K562 (cell line): ENCODE measurements around the gene LIG3. TPM values are rescaled to one million over a fixed set of nuclear protein-coding genes. Genes with fewer than 3 reads are reported as not detected.

ENCODE experiments used
- CBFA2T2 ChIP-seq: fragments of 450-650 bp; conservative IDR thresholded peaks from 2 replicates; pipeline ENCODE4 v1.6.1; 2017; ENCODE audit warnings: mild to moderate bottlenecking
- CHCHD3 ChIP-seq: fragments of 250-450 bp; sonication (Bioruptor Pico); IDR thresholded peaks from 2 replicates; pipeline ENCODE4 v2.1.2; 2022; ENCODE audit warnings: mild to moderate bottlenecking
- CXXC5 ChIP-seq: fragments of 250-450 bp; sonication (Bioruptor Pico); IDR thresholded peaks from 2 replicates; pipeline ENCODE4 v1.8.0; 2022; ENCODE audit warnings: inconsistent platforms, mild to moderate bottlenecking, moderate library complexity
- FOXM1 ChIP-seq, 2 experiments: fragments of 450-650 bp in 1 of 2; sonication (generic) in 1 of 2; formaldehyde crosslinking in 1 of 2; IDR thresholded peaks; 2 replicates each; pipeline versions ENCODE4 v1.6.1 to v1.9.0; 2017 to 2022; ENCODE audit warnings: low read depth in 2 of 2, mild to moderate bottlenecking in 2 of 2, missing genetic modification reagents in 1 of 2, moderate library complexity in 1 of 2
- GABPB1 ChIP-seq: sonication (generic); formaldehyde crosslinking; IDR thresholded peaks from 2 replicates; pipeline ENCODE4 v1.8.0; 2022; ENCODE audit warnings: mild to moderate bottlenecking, missing genetic modification reagents
- HCFC1 ChIP-seq: IDR thresholded peaks from 2 replicates; pipeline ENCODE4 v1.6.1; 2012; ENCODE audit warnings: low read depth, low read length, improper control_type of control experiment
- KDM5B ChIP-seq: fragments of 200-600 bp; sonication (generic); IDR thresholded peaks from 2 replicates; pipeline ENCODE4 v1.6.1; 2012; ENCODE audit warnings: low read depth, mild to moderate bottlenecking, moderate library complexity, low read length, control low read depth, inconsistent platforms; ENCODE audit not compliant: insufficient replicate concordance
- MAFF ChIP-seq: IDR thresholded peaks from 2 replicates; pipeline ENCODE4 v1.6.1; 2012; ENCODE audit warnings: low read length, improper control_type of control experiment
- MYC ChIP-seq, 2 experiments: fragments of 250-450 bp in 1 of 2; sonication (Bioruptor Pico) in 1 of 2; IDR thresholded peaks; 2 replicates each; pipeline versions ENCODE4 v1.5.1 to v1.6.1; 2012 to 2021; ENCODE audit warnings: low read depth in 2 of 2, borderline replicate concordance in 1 of 2, improper control_type of control experiment in 1 of 2, low read length in 1 of 2, mild to moderate bottlenecking in 1 of 2, moderate library complexity in 1 of 2
- NEUROD1 ChIP-seq: fragments of 150-350 bp; IDR thresholded peaks from 2 replicates; pipeline ENCODE4 v1.6.1; 2014; ENCODE audit warnings: borderline replicate concordance, low read length, low read depth; ENCODE audit not compliant: partially characterized antibody
- POU5F1 ChIP-seq: fragments of 150-350 bp; IDR thresholded peaks from 2 replicates; pipeline ENCODE4 v1.6.1; 2014; ENCODE audit warnings: borderline replicate concordance, low read length, low read depth, mild to moderate bottlenecking; ENCODE audit not compliant: partially characterized antibody
- RB1 ChIP-seq: fragments of 450-650 bp; IDR thresholded peaks from 2 replicates; pipeline ENCODE4 v1.6.1; 2017; ENCODE audit warnings: low read depth, mild to moderate bottlenecking
- SIN3B ChIP-seq: fragments of 450-650 bp; IDR thresholded peaks from 2 replicates; pipeline ENCODE4 v1.6.1; 2017; ENCODE audit warnings: low read depth, mild to moderate bottlenecking, moderate library complexity
- SNIP1 ChIP-seq: fragments of 450-650 bp; IDR thresholded peaks from 2 replicates; pipeline ENCODE4 v1.7.1; 2017; ENCODE audit warnings: low read depth, mild to moderate bottlenecking
- SP1 ChIP-seq: sonication (generic); formaldehyde crosslinking; IDR thresholded peaks from 2 replicates; pipeline ENCODE4 v1.8.1; 2022; ENCODE audit warnings: mild to moderate bottlenecking, missing genetic modification reagents
- TCF3 ChIP-seq: sonication (generic); formaldehyde crosslinking; IDR thresholded peaks from 2 replicates; pipeline ENCODE4 v1.4.0; 2020; ENCODE audit warnings: mild to moderate bottlenecking, missing genetic modification reagents
- TCFL5 ChIP-seq: fragments of 250-450 bp; sonication (Bioruptor Pico); conservative IDR thresholded peaks from 2 replicates; pipeline ENCODE4 v1.6.1; 2021; ENCODE audit warnings: mild to moderate bottlenecking, moderate library complexity, matching md5 sums
- THAP12 ChIP-seq: fragments of 250-450 bp; sonication (Bioruptor Pico); IDR thresholded peaks from 2 replicates; pipeline ENCODE4 v1.9.0; 2021; ENCODE audit warnings: mild to moderate bottlenecking, inconsistent platforms
- USF1 ChIP-seq: sonication (generic); formaldehyde crosslinking; IDR thresholded peaks from 2 replicates; pipeline ENCODE4 v1.9.0; 2022; ENCODE audit warnings: mild to moderate bottlenecking, missing genetic modification reagents
- YY1 ChIP-seq, 3 experiments: IDR thresholded peaks; 2 replicates each; pipeline ENCODE4 v1.6.1; 2011; ENCODE audit warnings: low read length in 2 of 3, mild to moderate bottlenecking in 2 of 3, moderate library complexity in 2 of 3, borderline replicate concordance in 1 of 3, control low read depth in 1 of 3, low read depth in 1 of 3; ENCODE audit not compliant: insufficient read depth in 3 of 3, insufficient replicate concordance in 2 of 3, control insufficient read depth in 1 of 3, insufficient read length in 1 of 3; ENCODE audit errors: extremely low read depth in 1 of 3
- ZNF830 ChIP-seq: fragments of 250-450 bp; sonication (Bioruptor Pico); IDR thresholded peaks from 2 replicates; pipeline ENCODE4 v1.5.0; 2021; ENCODE audit warnings: mild to moderate bottlenecking
- polyA plus RNA-seq, 8 experiments: library from polyadenylated mRNA; depleted of rRNA in 4 of 8; stranded (reverse) in 5 of 8; unstranded in 3 of 8; fragments of >200 nt; fragmentation: Nextera tagmentation in 2 of 8; fragmentation: Illumina TruSeq in 1 of 8; extraction: Ambion mirVana in 2 of 8; extraction: Trizol in 1 of 8; gene quantifications; 2 replicates each; pipeline versions ENCODE4 v1.2.1 to v1.2.3, GENCODE V29; 2011 to 2014; ENCODE audit warnings: inconsistent platforms in 1 of 8, missing spikeins in 1 of 8
- total RNA-seq, 7 experiments: library from RNA; depleted of rRNA in 6 of 7; stranded (reverse); fragments of >200 nt in 6 of 7; fragmentation: Illumina TruSeq in 2 of 7; extraction: Trizol in 2 of 7; gene quantifications; 2 replicates each; pipeline versions ENCODE4 v1.2.1 to v1.2.3, GENCODE V29; 2011 to 2021; ENCODE audit warnings: low replicate concordance in 1 of 7
- TF ChIP-seq, protein P1 (sequence below): sonication (generic); formaldehyde crosslinking; IDR thresholded peaks from 2 replicates; pipeline ENCODE4 v1.8.1; 2023; ENCODE audit warnings: mild to moderate bottlenecking, missing genetic modification reagents

LIG3 gene
- total and polyA plus RNA-seq, 9 of the 15 experiments (the other 6 are each of a cell fraction or from before 2014, with no cell fraction given), result 7.6 to 75.0 (median 43.0) TPM

DNA sequence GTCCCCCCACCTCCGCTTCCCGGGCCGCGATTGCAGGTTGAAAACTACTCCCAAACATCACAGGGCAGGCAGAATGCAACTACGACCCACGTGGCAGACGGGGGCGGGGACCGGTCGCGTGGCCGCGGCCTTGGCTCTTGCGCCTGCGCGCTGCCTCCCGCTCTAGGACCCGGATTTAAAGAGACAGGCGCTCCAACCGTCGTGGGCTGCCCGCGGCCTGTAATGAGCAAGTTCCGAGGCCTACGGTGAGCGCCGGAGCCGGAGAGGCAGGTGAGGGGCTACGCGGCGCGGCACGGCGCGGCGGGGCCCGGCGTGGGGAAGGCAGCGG lies at the start of gene LIG3 (continued):
- no peak for TF ChIP-seq CHCHD3
- TF ChIP-seq MYC (IDR thresholded peaks at IDR 0.05; ENCODE audit: low read depth, low read length), result peak; percentile 99
- TF ChIP-seq MYC (CRISPR knock-in tag; IDR thresholded peaks at IDR 0.05; ENCODE audit: borderline replicate concordance, low read depth), result peak; percentile 67; the same call in 1 of the 2 replicates
- no peak for TF ChIP-seq TCFL5 (CRISPR knock-in tag)
- TF ChIP-seq FOXM1 (IDR thresholded peaks at IDR 0.05; ENCODE audit: low read depth), result 0 out of 2 replicates have a peak, but pooled peaks have one; percentile 4
- no peak for TF ChIP-seq FOXM1 (CRISPR knock-in tag; IDR thresholded peaks at IDR 0.05; ENCODE audit: low read depth)
- TF ChIP-seq THAP12 (CRISPR knock-in tag), result peak; percentile 64; the same call in 1 of the 2 replicates
- TF ChIP-seq TCF3 (CRISPR knock-in tag), result no peak
- no peak for TF ChIP-seq MAFF
- peak; percentile 89 for TF ChIP-seq USF1
- no peak for TF ChIP-seq POU5F1
- TF ChIP-seq, protein P1, sequence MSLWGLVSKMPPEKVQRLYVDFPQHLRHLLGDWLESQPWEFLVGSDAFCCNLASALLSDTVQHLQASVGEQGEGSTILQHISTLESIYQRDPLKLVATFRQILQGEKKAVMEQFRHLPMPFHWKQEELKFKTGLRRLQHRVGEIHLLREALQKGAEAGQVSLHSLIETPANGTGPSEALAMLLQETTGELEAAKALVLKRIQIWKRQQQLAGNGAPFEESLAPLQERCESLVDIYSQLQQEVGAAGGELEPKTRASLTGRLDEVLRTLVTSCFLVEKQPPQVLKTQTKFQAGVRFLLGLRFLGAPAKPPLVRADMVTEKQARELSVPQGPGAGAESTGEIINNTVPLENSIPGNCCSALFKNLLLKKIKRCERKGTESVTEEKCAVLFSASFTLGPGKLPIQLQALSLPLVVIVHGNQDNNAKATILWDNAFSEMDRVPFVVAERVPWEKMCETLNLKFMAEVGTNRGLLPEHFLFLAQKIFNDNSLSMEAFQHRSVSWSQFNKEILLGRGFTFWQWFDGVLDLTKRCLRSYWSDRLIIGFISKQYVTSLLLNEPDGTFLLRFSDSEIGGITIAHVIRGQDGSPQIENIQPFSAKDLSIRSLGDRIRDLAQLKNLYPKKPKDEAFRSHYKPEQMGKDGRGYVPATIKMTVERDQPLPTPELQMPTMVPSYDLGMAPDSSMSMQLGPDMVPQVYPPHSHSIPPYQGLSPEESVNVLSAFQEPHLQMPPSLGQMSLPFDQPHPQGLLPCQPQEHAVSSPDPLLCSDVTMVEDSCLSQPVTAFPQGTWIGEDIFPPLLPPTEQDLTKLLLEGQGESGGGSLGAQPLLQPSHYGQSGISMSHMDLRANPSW (CRISPR knock-in tag), result no peak
- 0 out of 2 replicates have a peak, but pooled peaks have one; percentile 16 for TF ChIP-seq GABPB1 (CRISPR knock-in tag)
- peak; percentile 72 for TF ChIP-seq CXXC5
- TF ChIP-seq SP1 (CRISPR knock-in tag), result 0 out of 2 replicates have a peak, but pooled peaks have one; percentile 12
- peak in 1 of 3 experiments; percentile 40 for TF ChIP-seq YY1 (IDR thresholded peaks at IDR 0.05; ENCODE audit: borderline replicate concordance in 1 of 3, control insufficient read depth in 1 of 3, extremely low read depth in 1 of 3, insufficient read depth in 3 of 3, insufficient read length in 1 of 3, insufficient replicate concordance in 2 of 3, low read depth in 1 of 3, low read length in 2 of 3)
- TF ChIP-seq SIN3B, result no peak; the same call in 1 of the 2 replicates
- TF ChIP-seq CBFA2T2, result 0 out of 2 replicates have a peak, but pooled peaks have one; percentile 18
- TF ChIP-seq NEUROD1, result peak; percentile 46
- TF ChIP-seq SNIP1, result no peak
- TF ChIP-seq ZNF830 (CRISPR knock-in tag), result no peak
- TF ChIP-seq RB1, result peak; percentile 42; the same call in 1 of the 2 replicates
- TF ChIP-seq KDM5B, result peak; percentile 69
- TF ChIP-seq HCFC1, result peak; percentile 38; the same call in 1 of the 2 replicates
